Measurements from ENCODE around the gene BSDC1.
"Not testable (repeated sequence)": the region's sequence is repeated elsewhere in the genome, so short reads cannot be mapped to it uniquely, and the experiment has no call there.

Gene BSDC1

DNA sequence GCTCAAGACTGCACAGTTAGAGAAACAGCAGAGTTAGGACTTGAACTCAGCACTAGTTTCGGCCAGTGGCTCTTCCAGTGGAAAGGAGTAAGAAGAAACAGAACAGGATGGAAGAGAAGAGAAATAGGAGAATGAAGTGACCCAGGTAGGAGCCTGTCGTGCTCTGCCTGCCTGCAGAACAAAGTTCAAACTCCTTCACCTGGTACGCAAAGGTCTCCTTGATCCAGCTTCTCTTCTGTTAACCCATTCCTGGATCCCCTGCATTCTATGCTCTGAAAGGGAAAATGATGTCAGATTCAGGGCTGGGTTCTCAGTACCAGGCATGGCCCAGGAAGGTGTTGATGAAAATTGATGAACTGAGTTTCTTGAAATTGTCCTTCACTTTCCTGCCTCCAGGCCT lies 35.8 kb downstream of the BSDC1 start:
- DNase-seq: no peak

- DNase-seq: no peak
Observed at GRCh38 chr1:32357614-32358013, 36.6 kb downstream of the BSDC1 start.

DNA sequence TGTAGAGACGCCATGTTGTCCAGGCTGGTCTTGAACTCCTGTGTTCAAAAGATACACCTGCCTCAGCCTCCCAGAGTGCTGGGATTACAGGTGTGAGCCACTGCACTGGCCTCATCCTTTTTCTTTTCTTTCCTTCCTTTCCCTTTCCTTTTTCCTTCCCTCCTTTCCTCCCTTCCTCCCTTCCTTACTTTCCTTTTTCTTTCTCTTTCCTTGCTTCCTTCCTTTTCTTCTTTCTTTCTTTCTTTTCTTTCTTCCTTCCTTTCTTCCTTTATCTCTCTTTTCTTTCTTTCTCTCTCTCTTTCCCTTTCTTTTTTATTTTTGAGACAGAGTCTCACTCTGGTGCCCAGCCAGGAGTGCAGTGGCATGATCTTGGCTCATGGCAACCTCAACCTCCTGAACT lies 37.8 kb downstream of the BSDC1 start:
- DNase-seq: no peak

GRCh38 chr1:32355778-32356177 lies 38.5 kb downstream of the BSDC1 start:
- not testable (repeated sequence) for DNase-seq

GRCh38 chr1:32353886-32354570 lies 40.2 kb downstream of the BSDC1 start:
- DNase-seq: no peak

DNA sequence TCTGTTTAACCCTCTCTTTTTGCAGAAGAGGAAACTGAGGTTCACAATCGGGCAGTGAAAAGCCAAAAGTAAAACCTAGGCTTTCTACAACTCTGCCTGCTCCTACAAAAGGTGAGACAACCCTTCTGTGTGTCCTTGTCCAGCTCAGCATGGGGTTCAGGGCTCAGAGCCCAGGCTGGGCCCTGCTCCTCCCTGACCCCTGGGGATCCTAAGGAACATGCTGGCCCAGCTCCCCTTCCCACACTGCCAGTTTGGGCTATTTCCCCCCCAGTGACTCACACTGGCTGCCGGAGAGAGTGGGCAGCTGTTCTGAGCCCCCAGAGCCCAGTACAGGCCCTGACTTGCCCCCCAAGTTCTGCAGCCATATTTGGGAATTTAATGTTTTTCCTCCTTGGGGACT lies 40.8 kb downstream of the BSDC1 start:
- no peak for DNase-seq

DNA sequence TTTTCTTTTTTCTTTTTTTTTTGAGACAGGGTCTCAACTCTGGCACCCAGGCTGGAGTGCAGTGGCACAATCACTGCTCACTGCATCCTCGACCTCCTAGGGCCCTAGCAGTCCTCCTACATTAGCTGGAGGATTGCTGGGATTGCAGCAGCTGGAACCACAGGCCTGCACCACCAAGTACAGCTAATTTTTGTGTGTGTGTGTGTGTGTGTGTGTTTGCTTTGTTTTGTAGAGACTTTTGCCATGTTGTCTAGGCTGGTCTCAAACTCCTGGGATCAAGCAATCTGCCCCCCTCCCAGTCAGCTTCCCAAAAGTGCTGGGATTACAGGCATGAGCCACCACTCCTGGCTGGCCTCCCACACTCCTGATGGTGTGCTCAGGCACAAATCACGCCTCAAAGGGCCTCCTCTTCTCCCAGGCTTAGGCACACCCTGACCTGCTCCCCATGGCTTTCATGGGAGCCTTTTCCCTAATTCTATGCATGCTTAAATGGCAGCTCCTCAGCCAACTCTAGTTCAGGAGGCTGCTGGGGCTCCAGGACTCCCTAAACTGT lies 41.3 kb downstream of the BSDC1 start:
- no peak for DNase-seq

GRCh38 chr1:32352239-32352745 lies 41.9 kb downstream of the BSDC1 start:
- DNase-seq: peak in 2 of 14 donors; percentile 60 to 63

GRCh38 chr1:32351399-32352238 lies 42.6 kb downstream of the BSDC1 start:
- peak; percentile 36 to 94 (median 88) for DNase-seq

- peak in 6 of 14 donors; percentile 76 to 92 (median 82) for DNase-seq
Observed at GRCh38 chr1:32350785-32351398, 43.3 kb downstream of the BSDC1 start.

- peak in 1 of 14 donors; percentile 12 for DNase-seq
Observed at GRCh38 chr1:32349211-32349708, 45.0 kb downstream of the BSDC1 start.

DNA sequence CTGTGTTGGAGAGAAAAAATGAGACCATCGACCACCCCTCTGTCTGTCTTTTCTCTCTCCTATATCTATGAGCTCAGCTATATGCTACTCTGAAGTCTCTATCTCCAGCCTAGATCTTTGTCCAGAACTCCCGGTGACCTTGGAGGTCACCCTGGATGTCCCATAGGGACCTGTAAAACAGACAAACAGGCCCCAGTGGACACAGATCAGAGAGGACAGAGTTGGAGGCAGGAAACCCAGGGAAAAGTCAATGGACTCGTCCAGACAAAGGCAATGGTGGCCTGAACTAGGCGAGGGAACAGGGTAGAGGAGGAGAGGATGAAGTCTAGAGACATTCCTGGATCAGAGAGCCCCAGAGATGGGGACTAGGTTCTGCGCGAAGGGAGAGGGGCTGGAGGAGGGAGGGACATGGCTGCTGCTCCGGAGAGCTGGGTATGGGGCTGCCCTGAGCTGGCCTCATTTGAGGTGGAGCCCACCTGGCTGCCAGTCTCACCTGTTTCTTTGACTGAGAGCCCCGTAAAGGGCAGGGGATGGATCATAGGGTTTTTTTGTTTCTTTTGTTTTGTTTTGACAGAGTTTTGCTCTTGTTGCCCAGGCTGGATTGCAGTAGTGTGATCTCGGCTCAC lies 47.6 kb downstream of the BSDC1 start:
- no peak for DNase-seq

DNA sequence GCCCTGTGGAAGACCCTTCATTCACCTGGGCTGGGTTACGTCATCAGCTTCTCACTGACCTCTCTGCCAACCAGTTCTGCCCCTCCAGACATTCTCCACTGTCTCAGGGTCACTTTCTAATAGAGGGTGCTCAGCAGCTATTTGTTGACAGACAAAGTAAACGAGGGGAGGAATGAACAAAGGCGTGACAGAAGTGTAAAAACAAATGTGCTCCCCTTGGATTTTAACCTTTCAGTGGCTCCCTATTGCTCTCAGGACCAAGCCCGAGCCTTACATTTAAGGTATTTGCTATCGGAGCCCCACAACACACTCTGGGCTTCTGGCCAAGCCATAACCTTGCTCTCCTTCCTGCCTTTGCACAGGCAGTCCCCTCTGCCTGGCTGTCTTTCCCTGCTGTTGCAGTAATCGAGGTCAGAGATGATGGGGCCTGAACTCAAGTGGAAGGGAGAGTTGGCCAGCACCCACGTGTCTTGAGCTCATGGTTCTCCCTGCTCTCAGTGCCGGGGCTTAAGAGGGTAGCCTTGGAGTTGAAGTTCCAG lies 48.9 kb downstream of the BSDC1 start:
- DNase-seq: no peak

GRCh38 chr1:32342704-32343103 lies 51.5 kb downstream of the BSDC1 start:
- no peak for DNase-seq

DNA sequence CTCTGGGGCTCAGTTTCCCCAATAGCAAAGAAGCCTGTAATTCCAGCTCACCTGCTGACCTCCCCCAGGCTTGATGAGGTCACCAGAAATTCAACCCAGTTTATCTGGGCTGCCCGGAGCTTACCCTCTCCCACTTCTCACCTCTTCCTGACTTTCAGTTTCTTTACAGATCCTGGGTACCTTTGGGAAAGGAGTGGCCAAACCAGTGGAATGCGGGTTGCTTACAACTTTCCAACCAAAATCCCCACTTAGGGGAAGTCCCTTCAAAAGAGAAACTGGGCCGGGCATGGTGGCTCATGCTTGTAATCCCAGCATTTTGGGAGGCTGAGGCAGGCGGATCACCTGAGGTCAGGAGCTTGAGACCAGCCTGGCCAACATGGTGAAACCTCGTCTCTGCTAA lies 52.3 kb downstream of the BSDC1 start:
- DNase-seq: no peak

DNA sequence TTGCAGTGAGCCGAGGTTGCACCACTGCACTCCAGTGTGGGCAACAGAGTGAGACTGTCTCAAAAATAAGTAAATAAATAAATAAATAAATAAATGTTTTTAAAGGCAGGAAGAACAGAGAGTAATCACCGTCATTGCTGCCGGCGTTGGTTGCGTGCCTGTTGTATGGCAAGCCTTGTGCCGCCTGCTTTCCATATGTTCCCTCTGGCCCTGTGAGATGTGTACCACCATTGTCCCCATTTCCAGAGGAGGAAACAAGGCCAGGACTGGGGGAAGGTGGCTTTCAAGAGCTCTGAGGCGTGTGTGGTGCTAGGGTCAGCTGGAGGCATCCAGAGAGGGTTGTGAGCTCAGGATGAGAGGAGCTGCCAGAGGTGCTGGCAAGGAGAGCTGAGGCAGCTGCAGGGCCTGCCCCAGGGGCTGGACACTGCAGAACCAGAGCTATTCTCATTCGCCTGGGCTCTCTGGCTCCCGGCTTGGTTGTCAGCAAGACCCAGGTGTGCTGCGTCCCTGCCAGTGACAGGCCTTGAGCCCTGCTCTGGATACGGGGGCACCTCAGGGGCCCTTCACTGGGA lies 53.0 kb downstream of the BSDC1 start:
- DNase-seq: peak in 5 of 14 donors; percentile 10 to 36 (median 20)

DNA sequence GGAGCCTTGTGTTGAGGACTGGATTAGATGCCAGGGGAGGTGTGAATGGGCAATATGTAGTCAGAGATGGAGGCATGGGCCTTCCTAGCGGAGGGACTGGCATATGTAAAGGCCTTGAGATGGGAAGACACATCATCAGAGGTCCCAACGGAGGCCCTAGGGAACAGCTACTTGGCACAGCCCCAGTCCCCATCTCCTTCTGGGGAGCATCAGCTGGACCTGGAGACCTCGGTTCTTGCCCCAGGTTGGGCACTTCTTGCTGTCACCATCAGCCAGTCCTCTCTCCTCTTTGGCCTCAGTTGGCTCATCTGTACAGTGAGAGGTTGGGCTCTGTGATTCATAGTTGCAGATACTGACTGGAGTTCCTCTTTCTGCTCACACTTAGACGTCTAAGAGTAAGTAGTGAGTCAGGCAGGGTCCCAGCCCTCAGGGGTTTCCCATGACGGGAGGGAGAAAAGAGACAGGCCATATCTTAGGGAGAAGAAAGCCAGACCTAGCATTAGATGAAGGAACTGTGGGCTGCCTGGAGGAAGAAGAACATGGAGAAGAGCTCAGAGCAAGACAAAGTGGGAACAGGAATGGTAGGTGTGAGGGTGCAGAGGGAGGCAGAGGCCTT lies 54.8 kb downstream of the BSDC1 start:
- no peak for DNase-seq

DNA sequence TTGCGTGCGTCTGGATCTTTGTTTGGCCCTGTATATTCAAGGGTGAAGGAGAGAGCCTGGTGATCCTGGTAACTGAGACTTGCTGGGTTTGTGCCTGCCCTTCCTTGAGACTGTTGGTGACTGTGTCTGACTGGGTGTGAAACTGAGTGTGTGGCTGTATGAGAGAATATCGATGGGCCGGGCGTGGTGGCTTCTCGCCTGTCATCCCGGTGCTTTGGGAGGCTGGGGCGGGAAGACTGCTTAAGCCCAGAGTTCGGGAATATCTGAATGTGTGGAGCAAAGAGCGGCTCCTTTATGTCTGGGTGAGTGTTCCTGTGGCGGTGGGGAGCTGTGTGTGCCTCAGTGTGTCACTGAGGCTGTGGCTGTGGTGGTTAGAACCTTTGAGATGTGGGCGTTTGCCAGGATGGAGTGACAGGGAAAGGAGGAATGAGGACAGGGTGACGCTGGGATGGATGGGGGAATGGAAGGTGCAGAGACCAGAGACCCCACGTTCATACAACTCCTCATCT lies 55.5 kb downstream of the BSDC1 start:
- DNase-seq: peak in 2 of 14 donors; percentile 56 to 60

- peak in 13 of 14 donors; percentile 19 to 87 (median 80) for DNase-seq
Observed at GRCh38 chr1:32337855-32338636, 56.2 kb downstream of the BSDC1 start.

Measured in C1 segment of cervical spinal cord (tissue), 14 donors.